HL-60 (cell line): ENCODE measurements around the gene ME1.
A peak's percentile ranks its signal among the peaks of the same experiment; 100 is the strongest.

Experiments
- DNase-seq, 2 experiments: peaks; one replicate each; pipeline ENCODE4 v3.0.0-alpha.2; 2010 to 2020; ENCODE audit warnings: low read depth in 1 of 2, low spot score in 1 of 2
- H3K27ac ChIP-seq: fragments of 250-450 bp; sonication (Bioruptor Pico); replicated peaks from 2 replicates; pipeline ENCODE4 v1.5.1; 2020; ENCODE audit warnings: mild to moderate bottlenecking, moderate library complexity
- H3K27me3 ChIP-seq: fragments of 250-450 bp; sonication (Bioruptor Pico); 2 replicates; pipeline ENCODE4 v1.5.1; 2021; ENCODE audit warnings: mild to moderate bottlenecking, moderate library complexity; ENCODE audit not compliant: insufficient read depth, poor library complexity, severe bottlenecking
- H3K4me3 ChIP-seq: replicated peaks from 2 replicates; pipeline ENCODE4 v1.5.1; 2011; ENCODE audit warnings: mild to moderate bottlenecking, control low read depth, low read length; ENCODE audit not compliant: insufficient read depth
- GABPA ChIP-seq: IDR thresholded peaks from 2 replicates; pipeline ENCODE4 v1.6.1; 2012; ENCODE audit warnings: low read depth
- POLR2AphosphoS5 ChIP-seq: IDR thresholded peaks from 2 replicates; pipeline ENCODE4 v1.6.1; 2012; ENCODE audit warnings: low read depth
- SPI1 ChIP-seq: IDR thresholded peaks from 2 replicates; pipeline ENCODE4 v1.6.1; 2012; ENCODE audit warnings: low read depth, mild to moderate bottlenecking, borderline replicate concordance
- TF ChIP-seq, protein P1 (sequence below): IDR thresholded peaks from 2 replicates; pipeline ENCODE4 v1.6.1; 2012; ENCODE audit warnings: low read depth; ENCODE audit not compliant: insufficient replicate concordance
- TF ChIP-seq, protein P2 (sequence below): IDR thresholded peaks from one replicate; pipeline ENCODE4 v1.5.1; 2011; ENCODE audit warnings: low read length, control low read depth, inconsistent platforms; ENCODE audit not compliant: insufficient read depth

ME1 gene

GRCh38 chr6:83417880-83418663, 12.8 kb downstream of the ME1 start:
- no peak overlapping the region for H3K4me3 ChIP-seq
- H3K27me3 ChIP-seq: no peaks in the 10 kb centered on the region
- DNase-seq: peak; percentile 15 to 35
- no peak overlapping the region for H3K27ac ChIP-seq
- TF ChIP-seq, protein P1, sequence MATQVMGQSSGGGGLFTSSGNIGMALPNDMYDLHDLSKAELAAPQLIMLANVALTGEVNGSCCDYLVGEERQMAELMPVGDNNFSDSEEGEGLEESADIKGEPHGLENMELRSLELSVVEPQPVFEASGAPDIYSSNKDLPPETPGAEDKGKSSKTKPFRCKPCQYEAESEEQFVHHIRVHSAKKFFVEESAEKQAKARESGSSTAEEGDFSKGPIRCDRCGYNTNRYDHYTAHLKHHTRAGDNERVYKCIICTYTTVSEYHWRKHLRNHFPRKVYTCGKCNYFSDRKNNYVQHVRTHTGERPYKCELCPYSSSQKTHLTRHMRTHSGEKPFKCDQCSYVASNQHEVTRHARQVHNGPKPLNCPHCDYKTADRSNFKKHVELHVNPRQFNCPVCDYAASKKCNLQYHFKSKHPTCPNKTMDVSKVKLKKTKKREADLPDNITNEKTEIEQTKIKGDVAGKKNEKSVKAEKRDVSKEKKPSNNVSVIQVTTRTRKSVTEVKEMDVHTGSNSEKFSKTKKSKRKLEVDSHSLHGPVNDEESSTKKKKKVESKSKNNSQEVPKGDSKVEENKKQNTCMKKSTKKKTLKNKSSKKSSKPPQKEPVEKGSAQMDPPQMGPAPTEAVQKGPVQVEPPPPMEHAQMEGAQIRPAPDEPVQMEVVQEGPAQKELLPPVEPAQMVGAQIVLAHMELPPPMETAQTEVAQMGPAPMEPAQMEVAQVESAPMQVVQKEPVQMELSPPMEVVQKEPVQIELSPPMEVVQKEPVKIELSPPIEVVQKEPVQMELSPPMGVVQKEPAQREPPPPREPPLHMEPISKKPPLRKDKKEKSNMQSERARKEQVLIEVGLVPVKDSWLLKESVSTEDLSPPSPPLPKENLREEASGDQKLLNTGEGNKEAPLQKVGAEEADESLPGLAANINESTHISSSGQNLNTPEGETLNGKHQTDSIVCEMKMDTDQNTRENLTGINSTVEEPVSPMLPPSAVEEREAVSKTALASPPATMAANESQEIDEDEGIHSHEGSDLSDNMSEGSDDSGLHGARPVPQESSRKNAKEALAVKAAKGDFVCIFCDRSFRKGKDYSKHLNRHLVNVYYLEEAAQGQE: no peak
- TF ChIP-seq SPI1: no peak
- TF ChIP-seq, protein P2, sequence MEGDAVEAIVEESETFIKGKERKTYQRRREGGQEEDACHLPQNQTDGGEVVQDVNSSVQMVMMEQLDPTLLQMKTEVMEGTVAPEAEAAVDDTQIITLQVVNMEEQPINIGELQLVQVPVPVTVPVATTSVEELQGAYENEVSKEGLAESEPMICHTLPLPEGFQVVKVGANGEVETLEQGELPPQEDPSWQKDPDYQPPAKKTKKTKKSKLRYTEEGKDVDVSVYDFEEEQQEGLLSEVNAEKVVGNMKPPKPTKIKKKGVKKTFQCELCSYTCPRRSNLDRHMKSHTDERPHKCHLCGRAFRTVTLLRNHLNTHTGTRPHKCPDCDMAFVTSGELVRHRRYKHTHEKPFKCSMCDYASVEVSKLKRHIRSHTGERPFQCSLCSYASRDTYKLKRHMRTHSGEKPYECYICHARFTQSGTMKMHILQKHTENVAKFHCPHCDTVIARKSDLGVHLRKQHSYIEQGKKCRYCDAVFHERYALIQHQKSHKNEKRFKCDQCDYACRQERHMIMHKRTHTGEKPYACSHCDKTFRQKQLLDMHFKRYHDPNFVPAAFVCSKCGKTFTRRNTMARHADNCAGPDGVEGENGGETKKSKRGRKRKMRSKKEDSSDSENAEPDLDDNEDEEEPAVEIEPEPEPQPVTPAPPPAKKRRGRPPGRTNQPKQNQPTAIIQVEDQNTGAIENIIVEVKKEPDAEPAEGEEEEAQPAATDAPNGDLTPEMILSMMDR: peak; percentile 44

DNA sequence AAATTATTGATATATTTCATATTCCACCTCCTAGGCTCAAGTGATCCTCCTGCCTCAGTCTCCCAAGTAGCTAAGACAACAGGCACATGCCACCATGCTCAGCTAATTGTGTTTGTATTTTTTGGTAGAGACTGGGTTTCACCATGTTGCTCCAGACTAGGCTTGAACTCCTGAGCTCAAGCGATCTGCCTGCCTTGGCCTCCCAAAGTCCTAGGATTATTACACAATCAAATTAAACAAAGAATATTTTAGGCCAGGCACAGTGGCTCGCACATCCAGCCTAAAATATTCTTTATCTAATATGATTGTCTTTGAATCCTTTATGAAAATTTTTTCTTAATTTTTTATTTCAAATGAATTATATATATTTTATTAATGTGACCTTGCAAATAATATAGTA, 17.8 kb downstream of the ME1 start:
- Histone ChIP-seq H3K27me3 (no peaks in the 10 kb centered on the region), H3K4me3 (no peak overlapping the region), H3K27ac (no peak overlapping the region)
- no peak for DNase-seq
- no peak for TF ChIP-seq GABPA
- TF ChIP-seq, protein P1: no peak
- TF ChIP-seq, protein P2: no peak
- TF ChIP-seq POLR2AphosphoS5: no peak
- no peak for TF ChIP-seq SPI1

- no peaks in the 10 kb centered on the region for H3K27me3 ChIP-seq
- TF ChIP-seq POLR2AphosphoS5 (no peak), GABPA (no peak), SPI1 (no peak)
- TF ChIP-seq, protein P1: no peak
- TF ChIP-seq, protein P2: no peak
- no peak overlapping the region for H3K4me3 ChIP-seq
- DNase-seq: no peak
- no peak overlapping the region for H3K27ac ChIP-seq
Observed at GRCh38 chr6:83411731-83412130, 19.1 kb downstream of the ME1 start.
